ENCODE measurements around the gene NME5.

The NME5 gene

GRCh38 chr5:138179277-138179857 lies 40.1 kb upstream of the NME5 start:
- no peak for TF ChIP-seq CTCF (conservative IDR thresholded peaks at IDR 0.05; ENCODE audit: low read depth, low read length)
- DNase-seq (ENCODE audit: low read depth): no peak
- H3K4me3 ChIP-seq (ENCODE audit: low read length): peak overlapping the region; percentile 92

DNA sequence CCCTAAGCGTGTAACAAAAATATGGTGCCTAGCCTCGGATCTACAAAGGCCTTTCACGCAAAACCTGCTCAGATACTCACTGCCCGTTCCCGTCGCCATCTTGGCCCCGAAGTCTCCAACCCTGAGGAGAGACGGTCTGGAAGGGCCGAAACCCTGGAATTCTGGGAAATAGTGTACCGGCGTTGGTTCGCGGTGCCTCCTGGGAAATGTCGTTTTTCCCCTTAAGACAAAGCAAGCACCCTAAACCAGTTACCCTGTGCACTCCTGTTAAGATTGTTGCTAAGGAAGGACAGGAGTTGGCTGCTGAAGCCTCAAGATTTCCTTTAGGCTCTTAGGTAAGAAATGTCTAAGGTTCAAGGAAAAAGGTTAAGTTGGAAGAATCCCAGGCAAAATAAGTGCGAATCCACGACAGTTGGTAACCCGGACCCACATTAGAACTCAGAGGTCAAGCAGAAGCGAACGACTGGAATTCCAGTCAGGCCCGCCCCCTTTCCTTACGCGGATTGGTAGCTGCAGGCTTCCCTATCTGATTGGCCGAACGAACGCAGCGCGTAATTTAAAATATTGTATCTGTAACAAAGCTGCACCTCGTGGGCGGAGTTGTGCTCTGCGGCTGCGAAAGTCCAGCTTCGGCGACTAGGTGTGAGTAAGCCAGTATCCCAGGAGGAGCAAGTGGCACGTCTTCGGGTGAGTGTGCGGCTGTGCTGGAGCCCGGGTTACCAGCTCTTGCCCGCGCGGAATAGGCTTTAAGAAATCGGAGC lies 39.5 kb upstream of the NME5 start, which contains the start of the genes BRD8 and KIF20A:
TSS of gene BRD8 (minus strand) at position 115 of the 761 bp plus-strand sequence. CDS start at position 99, 16 bp downstream.
TSS of gene KIF20A (plus strand) at position 597 of the 761 bp plus-strand sequence. CDS start 569 bp downstream, outside the sequence.
- peak; percentile 88 for DNase-seq (ENCODE audit: low read depth)
- H3K4me3 ChIP-seq (ENCODE audit: low read length): peak within 1 kb of the TSS; percentile 92
- TF ChIP-seq CTCF (conservative IDR thresholded peaks at IDR 0.05; ENCODE audit: low read depth, low read length): no peak

DNA sequence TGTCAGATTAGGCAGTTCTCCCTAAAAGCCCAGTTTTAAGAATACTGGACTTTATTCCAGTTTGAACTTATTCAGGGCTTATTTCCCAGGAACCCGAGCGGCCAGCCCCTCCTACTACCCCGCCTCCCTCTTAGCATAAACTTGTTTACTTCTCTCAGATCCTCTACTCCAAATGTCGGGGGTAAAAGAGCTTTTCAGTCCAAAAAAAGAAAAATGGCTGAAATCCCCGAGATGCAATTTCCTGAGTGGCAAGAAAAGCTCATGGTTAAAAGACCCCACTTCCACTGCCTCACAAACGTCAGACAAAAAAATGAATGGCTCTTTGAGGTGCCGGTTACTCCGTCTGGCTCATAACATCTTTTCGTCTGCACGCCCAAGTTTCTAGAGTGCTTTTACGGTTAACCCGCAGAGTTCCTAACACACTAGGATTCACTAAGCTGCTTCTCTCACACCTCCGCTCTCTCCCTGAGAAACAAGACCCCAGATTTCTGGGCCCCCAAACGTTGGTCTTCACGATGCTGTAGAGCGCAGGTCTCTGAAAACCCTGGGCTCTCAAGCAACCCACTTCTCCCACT lies 38.8 kb upstream of the NME5 start:
- no peak for DNase-seq (ENCODE audit: low read depth)
- peak overlapping the region; percentile 92 for H3K4me3 ChIP-seq (ENCODE audit: low read length)
- TF ChIP-seq CTCF (conservative IDR thresholded peaks at IDR 0.05; ENCODE audit: low read depth, low read length): no peak

GRCh38 chr5:138170299-138170698 lies 31.1 kb upstream of the NME5 start:
- no peak overlapping the region for H3K4me3 ChIP-seq (ENCODE audit: low read length)
- DNase-seq (ENCODE audit: low read depth): no peak
- TF ChIP-seq CTCF (conservative IDR thresholded peaks at IDR 0.05; ENCODE audit: low read depth, low read length): no peak

DNA sequence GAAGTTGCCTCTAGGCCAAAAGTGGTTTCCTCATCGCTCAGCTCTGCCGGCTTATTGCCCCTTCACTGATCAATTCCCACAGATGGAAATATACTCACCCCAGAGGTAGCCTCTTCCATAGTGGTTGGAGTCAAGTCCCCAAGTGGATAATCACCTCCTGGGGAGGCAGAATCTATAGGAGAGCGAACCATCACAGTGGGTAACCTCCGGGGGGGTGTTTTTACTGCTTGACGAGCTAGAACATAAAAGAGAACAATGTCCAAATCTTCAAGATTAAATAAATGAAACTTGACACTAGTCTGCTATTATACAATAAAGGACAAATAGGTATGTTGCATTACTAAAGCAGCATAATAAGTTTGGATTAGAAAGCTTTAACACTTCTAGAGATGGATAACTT lies 29.9 kb upstream of the NME5 start:
- DNase-seq (ENCODE audit: low read depth): no peak
- H3K4me3 ChIP-seq (ENCODE audit: low read length): no peak overlapping the region
- no peak for TF ChIP-seq CTCF (conservative IDR thresholded peaks at IDR 0.05; ENCODE audit: low read depth, low read length)

- no peak for DNase-seq (ENCODE audit: low read depth)
- TF ChIP-seq CTCF (conservative IDR thresholded peaks at IDR 0.05; ENCODE audit: low read depth, low read length): no peak
- no peak overlapping the region for H3K4me3 ChIP-seq (ENCODE audit: low read length)
Observed at GRCh38 chr5:138163721-138164120, 24.5 kb upstream of the NME5 start.

Measured in retinal pigment epithelial cell (primary cell).